Stimulated activated CD4-positive, alpha-beta T cell treated with anti-CD3 and anti-CD28 coated beads, Interleukin-2, amount 100 ng/mL, for 24 hours (primary cell): ENCODE data around the gene RNF208.
A peak's percentile ranks its signal among the peaks of the same experiment; 100 is the strongest.

Experiments
- DNase-seq, 2 donors: peaks; one replicate each; pipeline ENCODE4 v3.0.0-alpha.2; 2020

RNF208 gene

DNA sequence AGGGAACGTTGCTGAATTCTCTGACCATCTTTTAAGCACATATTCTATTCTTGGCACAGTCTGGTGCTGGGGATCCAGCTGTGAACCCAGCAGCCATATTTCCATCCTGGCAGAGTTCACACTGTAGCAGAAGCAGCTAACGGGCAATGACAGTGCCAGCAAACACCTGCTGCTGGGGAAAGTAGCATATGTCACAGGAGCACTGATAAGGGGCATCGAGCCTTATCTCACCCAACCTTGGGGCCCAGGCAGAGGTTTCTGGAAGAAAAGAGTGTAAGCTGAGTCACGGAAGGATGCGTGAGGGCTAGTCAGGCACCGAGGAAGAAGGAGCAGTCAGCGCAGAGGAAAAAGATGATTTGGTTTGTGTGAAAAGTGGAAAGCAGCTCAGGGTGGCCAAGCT is 15.4 kb downstream of the RNF208 start:
- DNase-seq = no peak

DNA sequence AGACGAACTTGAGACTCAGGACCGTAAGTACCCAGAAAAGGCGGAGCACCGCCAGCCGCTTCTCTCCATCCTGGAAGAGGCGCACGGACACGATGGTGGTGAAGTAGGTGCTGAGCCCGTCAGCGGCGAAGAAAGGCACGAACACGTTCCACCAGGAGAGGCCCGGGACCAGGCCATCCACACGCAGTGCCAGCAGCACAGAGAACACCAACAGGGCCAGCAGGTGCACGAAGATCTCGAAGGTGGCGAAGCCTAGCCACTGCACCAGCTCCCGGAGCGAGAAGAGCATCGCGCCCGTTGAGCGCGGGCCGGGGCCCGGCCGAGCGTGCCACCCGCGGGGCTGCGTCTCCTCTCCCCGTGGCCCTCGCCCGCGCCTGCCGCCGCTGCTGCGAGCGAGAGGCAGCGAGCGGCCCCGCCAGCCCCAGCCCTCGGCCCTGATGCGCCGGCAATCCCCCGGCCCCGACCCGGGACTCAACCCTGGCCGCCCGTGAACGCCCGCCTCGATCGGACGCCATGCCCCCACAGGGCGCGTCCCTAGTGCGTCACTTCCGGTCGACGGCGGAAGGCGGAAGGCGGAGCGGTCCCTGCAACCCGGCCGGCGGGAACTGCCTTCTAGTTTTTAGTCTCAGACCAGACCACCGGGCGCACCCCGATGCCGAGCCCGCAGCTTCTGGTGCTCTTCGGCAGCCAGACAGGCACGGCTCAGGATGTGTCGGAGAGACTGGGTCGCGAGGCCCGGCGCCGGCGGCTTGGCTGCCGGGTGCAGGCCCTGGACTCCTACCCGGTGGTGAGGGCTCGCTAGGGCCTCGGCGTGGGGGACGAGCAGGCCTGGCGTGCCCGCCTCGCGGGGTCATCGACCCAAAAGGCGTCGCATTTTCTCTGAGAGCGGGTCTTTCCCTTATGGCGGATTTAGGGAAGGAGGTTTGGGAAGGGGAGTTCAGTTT is 16.6 kb downstream of the RNF208 start, which contains the start of the genes NDOR1 and TMEM203:
Gene NDOR1 (plus strand): TSS at position 575 of the 944 bp plus-strand sequence. CDS start 78 bp downstream, at position 653.
Gene TMEM203 (minus strand): TSS at position 523 of the 944 bp plus-strand sequence. CDS start 234 bp downstream, at position 289.
- peak; percentile 96 to 97 for DNase-seq

DNA sequence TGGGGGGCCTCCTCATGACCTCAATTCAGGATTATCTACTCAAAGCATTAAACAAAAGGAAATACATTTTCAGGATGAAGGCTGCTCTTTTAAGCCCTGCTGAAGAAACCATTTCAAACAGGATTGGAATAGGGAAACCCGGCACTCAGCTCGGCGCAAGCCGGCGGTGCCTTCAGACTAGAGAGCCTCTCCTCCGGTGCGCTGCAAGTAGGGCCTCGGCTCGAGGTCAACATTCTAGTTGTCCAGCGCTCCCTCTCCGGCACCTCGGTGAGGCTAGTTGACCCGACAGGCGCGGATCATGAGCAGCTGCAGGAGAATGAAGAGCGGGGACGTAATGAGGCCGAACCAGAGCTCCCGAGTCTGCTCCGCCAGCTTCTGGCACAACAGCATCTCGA is 17.3 kb downstream of the RNF208 start:
- DNase-seq = no peak

DNA sequence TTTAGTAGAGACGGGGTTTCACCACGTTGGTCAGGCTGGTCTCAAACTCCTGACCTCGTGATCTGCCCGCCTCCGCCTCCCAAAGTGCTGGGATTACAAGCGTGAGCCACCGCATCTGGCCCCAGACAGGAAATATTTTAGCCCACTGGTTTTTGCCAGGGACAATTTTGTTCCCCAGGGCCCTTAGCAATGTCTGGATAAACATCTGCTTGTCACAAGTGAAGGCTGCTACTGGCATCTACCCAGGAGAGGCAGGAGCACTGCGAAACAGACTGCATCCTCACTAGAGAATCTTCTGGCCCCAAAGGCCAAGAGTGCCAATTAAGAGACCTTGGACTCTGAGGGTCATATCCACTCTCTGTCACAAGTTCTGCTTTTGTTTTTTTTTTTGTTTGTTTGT is 19.1 kb downstream of the RNF208 start:
- no peak for DNase-seq

DNA sequence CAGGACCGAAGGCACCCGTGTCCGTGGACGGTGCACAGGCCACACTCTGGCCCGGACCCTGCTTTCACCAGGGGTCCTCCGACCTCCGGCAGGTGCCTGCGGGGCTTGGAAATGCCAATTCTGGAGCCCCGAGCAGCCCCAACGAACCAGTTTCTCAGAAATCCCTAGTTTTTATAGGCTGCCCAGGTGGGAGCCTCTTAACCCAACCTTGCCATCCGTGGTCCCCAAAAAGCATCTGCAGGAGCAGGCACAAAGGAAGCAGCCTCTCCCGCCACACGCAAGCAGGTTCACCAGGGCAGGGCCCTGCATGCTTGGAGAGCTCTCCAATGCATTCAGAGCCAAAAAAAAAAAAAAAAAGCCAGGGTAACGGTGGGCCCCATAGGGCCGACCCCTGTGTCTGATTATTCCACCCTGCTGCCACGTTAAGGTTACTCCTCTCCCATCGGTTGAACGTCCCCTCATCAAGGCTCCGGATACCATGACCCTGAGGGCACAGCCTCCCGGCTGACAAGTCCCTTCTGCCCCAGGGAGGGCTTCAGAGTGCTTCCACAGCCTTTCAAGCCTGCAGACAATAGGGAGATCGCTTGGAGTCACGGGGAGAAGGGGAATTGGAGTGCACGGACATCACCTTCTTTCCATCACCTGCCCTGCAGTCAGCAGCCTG is 20.7 kb downstream of the RNF208 start:
- DNase-seq = no peak

DNA sequence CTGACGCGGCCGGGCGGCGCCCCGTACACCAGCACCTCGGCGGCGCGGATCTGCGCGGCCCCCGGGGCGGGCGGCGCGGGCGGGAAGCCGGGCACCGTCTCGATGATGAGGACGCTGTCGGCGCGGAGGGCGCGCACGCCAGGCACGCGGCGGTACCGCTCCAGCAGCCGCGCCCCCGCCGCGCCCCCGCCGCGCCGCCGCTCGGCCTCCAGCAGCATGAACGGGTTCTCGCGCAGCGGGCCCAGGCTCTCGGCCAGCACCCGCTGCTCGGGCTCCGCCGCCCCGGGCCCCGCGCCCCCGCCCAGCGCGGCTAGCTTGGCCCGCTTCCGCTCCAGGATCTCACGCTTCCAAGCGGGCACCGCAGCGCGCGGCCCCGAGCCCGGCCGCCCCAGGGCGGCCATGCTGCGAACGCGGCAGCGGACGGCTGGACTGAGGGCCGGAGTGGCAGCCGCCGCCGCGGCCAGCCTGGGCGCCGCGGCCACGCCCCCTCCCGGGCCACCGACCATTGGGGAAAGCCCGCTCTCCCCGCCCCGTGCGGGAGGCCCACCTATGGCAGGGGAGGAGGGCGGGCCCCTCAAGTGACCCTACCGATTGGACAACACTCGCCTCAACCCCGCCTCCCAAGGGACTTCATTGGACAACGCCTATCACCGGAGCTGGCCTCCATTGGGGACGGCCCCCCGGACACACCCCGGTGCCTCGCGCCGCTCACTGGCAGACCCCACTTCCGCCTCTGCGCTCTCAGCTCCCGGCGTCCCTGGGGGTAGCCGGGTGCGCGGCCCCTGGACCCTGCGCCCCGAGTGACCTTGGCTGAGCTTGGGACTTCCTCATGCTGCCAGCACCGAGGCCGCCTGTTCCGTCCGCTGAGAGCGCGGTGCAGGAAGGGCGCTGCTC is 21.5 kb downstream of the RNF208 start, which contains the start of gene TPRN:
Gene TPRN (minus strand): TSS at position 431 of the 894 bp plus-strand sequence. CDS start 30 bp downstream, at position 401.
- DNase-seq = peak; percentile 98 to 99

DNA sequence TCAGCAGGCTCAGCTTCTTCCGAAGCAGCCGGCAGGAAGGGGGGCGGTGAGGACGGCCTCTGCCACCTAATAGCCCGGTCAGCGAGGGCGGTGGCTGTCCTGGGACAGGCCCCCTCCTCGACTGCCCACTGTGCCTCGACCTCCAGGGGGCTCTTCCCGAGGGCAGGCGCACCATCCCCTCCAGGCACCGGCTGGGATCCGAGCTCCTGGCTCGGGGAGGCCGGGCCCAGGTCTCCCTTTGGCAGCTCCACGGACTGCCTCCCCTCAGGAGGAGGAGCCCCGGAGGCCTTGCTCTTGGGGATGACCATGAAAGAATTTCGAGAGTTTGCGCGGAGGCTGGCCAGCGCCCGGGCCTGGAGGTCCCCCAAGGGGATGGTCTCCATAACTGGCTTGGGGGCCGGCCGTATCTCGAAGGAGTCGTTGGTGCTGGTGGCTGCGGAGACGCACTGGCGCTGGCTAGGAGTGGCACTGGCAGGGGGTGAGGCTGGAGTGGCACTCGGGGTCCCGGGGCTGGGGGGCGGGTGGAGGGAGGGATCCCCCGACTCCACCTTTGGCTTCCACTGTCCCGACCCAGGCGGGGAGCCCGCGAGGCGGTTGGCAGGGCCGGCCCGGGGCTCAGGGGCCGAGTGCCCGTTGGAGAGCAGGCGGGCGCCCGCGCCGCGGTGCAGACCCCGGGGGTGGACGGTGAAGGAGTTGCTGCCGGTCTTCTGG is 22.5 kb downstream of the RNF208 start:
- no peak for DNase-seq

DNA sequence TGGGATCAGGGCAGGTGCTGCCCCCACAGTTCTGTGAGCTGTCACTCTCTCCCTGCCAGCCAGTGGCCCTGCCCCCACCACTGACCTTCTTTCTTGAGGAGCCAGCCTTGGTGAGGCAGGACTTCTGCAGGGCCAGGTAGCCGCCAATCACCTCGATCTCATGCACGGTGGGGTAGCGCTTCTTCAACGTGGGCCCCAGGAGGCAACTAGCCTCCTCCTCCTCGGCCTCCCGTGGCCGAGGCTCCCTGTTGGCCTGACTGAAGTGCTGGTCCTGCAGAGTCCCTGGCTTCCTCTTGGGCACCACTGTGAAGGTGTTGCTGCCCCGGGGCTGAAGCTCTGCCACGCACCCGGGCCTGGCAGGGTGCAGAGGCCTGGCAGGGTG is 23.1 kb downstream of the RNF208 start:
- no peak for DNase-seq

DNA sequence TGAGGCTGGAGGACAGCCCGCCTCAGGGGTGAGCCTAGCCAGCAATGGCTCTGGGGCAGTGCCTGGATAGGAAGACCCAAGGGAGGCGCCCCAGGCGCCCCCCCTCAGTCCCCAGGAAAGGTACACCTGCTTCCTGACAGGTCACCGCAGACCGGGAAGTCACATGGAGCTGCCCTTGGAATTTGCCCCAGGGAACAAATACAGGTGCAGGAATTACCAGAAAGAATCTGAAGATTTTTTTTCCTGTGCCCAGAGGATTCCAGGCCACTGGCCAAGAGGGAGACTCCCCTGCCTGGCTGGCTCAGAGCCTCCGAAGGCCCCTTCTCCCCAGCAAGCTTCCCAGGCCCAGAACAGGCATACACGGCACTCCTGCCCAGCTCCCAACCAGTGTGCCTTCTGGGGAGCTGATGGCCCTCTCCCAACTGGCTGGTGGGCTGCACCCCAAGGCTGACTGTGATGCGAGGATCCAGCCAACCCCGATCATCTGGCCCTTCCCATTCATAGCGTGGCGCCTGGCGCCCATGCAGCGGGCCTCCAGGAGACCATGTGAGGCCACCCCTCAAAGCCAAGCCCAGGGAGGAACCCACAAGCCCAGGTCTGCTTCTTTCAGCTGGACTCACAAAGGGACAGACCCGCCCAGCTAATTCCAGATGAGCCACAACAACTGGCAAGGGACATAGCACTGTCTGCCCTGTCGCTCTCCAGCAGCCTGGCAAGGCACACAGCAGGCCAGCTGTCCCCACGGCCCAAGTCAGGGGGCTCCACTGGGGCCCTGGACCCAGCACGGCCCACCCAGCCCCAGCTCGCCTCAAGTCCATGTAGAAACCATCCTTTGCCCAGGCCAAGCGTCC is 23.8 kb downstream of the RNF208 start:
- no peak for DNase-seq

DNA sequence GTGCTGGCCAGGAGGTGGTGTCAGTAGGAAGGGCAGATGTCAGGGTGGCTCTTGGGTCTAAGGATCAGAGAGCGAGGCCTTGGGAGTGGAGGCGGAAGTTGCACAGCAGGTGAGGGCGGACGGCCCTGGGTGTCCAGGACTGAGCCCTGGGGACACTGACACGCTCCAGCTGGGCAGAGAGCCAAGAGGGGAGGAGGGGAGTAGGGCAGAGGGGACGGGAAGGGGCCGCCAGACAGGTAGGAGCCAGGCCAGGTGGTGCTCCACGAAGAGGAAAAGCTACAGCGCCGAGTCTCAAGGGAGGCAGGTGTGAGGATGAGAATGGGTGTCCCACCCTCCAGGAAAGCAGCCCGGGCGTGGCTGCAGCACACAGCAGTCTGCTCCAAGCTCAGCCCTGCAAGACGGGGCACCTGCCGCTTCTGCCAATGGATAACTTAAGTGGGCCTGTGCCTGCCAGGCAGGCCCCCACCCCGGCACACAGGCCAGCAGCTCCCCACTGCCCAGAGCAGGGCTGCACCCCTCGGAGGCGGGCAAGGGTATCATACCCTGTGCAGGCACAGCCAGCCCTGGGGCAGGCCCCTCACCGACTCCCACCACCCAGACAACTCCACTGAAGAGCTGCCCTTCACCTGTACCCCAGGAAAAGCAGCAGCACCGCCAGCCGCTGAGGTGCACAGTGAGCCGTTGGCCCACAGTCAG is 26.4 kb downstream of the RNF208 start:
- DNase-seq = no peak

DNA sequence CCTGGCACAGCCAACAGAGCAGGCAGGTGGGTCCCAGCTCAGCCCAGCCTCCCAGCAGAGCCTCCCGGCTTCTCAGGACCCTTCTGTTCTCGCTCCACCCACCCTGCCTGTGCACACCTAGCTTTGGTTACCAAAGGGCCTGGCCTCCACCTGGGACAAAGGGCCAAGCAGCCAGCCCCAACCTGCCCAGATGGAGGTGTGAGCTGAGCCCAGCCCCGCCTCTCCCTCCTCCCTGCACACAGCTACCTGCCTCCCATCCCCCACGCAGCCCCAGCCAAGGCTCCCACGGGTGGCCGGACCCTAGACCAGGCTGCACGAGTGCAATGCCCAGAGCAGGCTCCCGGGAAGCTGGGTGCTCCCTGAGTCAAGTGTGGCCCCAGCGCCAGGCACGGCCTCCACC is 27.1 kb downstream of the RNF208 start:
- no peak for DNase-seq

DNA sequence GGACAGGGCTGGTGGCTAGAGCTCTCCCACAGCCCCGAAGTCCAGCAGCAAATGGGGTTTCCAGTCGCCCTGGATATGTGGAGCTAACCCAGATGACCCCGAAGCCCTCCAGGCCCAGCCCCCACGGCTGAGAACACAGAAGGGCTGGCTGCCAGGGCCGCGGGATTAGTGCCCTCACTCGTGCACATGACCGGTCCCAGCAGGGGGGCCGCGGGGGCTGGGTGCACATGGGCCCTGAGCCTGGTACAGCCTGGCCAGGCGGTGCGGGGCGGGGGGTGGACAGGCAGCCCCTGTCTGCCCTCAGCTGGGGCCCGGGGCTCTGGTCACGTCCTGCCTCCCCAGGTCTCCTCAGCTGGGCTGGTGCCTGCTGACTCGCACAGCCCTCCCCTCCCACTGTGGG is 27.7 kb downstream of the RNF208 start:
- DNase-seq = no peak

DNA sequence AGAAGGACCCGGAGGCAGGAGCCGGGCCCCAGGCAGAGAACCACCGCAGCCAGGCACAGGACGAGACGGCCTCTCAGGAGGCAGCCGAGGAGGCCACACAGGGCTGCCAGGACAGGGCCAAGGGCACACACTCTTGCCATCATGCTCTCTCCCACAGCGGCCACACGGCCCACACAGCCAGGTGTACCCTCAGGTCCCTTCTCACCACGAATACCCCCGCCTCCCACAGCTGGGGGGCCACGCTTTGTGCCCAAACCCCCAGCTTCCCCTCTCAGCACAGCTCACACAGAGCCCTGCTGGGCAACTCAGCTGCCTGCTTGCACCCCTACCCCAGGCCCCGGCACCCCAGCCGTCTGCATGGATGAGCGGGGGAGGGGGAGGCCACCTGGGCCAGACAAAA is 28.3 kb downstream of the RNF208 start:
- DNase-seq = no peak

DNA sequence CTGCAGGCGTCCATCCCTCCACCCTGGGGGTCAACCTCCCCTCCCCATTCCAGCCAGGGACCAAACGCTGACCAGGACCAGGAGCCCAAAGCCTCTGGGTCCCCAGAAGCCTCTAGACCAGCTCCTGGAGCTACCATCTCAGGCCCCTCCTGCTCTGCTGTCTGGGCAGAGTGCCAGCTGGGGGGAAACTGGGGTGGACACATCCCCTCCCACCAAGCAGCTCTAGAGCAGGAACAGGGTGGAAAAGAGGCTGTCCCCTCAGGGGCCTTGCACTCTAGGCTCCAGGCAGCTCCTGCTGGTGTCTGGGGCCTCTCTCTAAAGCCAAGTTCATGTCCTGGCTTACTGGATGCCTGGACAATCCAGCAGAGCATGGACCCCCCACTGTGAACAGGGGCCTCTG is 29.2 kb downstream of the RNF208 start:
- DNase-seq = no peak

DNA sequence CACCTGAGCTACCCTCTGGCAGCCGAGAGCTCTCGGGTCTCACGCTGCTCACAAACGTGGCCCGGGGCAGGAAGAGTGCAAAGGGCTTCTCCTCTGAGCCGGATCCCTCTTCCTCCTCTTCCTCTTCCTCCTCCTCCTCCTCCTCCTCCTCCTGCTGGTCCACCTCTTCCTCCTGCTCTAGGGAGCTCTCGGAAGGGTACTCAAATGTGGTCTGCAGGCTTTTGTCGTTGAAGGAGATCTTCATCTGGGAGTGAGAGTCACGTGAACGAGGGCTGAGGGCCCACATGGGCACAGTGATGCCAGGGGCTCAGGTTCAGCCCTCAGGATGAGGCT is 29.6 kb downstream of the RNF208 start:
- DNase-seq = no peak

DNA sequence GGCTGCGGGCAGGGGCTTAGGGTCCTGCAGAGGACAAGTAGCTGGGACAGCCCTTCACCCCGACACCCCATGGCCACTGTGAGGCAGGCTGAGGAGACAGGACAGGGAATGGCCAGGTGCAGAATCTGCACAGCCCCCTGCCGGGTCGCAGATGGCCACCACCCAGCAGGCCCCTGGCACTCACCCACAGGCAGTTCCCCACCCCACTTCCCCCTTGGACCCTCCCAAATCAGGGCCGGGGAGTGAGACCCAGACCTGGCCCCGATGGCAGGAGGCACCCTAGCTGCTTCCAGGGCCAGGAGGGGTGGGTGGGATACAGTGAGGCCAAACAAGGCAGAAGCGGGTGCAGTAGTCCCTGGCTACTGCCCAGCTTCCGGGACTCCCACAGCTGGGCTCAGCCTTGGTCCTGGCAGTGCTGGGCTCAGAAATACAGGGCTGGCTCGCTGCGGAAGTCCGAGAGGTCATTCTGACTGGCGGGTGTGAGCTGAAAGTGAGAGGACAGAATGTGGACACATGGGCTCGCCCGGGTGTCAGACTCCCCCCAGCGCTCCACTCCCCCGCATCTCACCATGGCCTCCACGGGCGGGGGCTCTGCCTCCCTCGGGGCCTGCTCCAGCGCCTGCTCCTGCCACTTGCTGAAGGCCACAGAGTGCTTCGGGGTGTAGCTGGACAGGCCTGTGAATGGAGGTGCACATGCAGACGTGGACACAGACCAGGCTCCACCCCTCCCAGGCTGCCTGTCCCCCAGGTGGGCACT is 30.2 kb downstream of the RNF208 start:
- DNase-seq = no peak

DNA sequence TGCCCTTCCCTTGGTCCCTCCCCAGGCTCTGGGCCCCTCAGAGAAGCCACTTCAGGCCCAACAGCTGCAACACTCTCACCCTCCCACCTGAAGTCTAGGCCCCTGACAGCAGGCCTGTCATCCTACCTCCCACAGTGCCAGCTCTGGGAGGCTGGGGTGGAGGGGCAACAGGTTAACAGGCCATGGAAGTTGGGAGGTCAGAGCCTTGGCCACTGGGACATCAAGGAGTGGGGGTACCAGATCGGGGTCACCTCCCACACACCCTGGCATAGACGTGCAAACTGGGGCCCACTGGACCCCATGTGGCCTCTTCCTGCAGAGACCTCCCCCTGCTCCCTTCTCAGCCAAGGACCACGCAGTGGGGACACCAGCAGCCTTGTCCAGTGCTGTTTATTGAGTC is 30.8 kb downstream of the RNF208 start:
- no peak for DNase-seq

DNA sequence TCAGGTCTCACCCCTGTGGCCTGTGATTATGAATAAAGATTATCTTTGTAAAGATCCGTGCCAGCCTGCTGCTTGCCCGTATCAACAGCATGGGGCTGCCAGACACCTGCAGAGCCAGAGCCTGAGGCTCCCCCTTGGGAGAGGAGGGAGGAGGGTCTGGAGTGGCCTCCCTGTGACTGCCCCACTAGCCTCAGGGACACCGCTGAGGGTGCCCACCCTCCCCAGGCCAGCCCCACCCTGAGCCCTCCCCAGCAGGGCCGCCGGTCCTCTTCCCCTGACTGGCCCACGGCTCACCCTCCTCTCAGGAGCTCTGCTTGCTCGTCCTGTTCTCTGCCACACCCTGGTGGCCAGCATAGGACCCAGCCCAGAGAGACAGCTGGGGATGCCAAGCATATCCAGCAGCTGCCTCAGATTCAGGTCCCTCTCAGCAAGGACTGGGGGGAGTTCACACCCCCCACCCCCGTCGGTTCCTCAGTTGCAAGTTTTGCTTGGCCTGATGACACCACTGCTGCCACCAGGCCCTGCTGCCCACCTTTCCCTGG is 31.7 kb downstream of the RNF208 start:
- DNase-seq = no peak
